NCI-H2029 (cell line): ENCODE measurements around the gene NLRC5.

Experiments used
- DNase-seq: peaks from one replicate; lab custom pipeline; 2025; lab: John Stamatoyannopoulos, UW

The NLRC5 gene

DNA sequence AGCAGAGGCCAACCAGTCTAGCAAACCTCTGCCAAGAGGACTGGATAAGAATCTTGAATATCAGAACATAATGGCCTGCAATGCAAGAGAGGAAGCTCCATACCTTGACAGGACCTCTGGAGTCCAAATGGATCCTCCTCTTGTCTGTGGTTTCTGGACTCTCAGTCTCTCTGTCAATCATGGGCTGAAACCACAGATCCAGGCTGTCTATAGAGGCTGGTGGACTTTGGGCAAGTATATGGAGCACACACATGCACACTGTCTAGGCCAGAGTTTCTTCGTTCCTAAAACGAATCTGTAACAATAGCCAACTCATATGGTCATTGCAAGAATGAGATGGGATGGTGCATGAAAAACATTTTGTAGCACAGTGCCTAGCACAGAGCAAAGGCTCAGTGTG lies 37.7 kb downstream of the NLRC5 start:
- no peak for DNase-seq

DNA sequence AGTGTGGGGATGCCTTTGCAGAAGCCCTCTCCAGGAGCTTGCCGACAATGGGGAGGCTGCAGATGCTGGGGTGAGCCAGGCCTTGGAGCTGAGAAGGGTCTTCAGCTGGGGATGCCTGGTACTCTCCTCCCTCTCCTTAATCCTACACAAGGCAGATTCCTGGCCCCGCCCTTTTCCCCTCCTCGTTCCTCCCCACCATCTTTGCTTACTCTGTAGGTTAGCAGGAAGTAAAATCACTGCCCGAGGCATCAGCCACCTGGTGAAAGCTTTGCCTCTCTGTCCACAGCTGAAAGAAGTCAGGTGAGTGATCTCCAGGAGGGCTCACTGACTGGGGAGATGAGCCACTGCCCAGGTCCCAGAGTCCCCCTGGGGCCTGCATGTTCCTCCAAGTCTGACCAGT lies 38.7 kb downstream of the NLRC5 start:
- DNase-seq = no peak

DNA sequence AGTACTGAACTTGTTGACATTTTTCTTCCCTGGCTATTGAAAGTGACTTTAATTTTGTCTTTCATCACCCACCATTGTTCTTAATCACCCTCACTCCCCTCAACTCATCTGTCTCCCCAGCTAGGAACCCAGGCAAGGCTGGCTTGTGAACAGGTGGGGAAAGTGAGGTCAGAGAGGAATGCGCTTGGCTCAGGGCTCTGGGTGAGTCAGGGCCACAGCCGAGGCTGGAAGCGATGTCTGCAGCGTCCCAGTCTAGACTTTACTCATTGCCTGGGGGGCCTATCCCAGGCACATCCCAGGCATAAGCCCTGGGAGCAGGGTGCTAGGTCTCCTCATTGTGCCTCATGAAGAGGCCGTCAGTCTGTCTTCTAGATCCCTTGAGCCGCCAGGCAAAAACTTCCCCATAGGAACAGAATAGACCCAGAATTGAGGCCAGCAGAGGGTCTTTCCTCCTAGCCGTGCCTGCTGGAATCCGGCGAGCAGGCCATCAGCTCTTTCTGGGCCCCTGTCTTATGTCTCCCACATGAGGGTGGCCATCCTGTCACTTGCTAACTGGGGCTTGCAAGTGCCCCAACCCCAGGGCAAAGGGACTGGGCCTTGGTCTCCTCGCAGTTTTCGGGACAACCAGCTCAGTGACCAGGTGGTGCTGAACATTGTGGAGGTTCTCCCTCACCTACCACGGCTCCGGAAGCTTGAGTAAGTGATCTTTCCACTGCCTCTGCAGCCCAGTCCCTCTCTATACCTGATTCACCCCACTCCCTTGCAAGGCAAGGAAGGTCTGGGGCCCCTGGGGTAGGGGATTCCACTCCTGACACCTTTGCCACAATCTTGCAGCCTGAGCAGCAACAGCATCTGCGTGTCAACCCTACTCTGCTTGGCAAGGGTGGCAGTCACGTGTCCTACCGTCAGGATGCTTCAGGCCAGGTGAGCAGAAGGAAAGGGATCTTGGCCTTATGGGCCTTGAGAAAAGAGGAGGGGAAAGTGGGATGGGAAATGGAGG lies 40.1 kb downstream of the NLRC5 start:
- no peak for DNase-seq

DNA sequence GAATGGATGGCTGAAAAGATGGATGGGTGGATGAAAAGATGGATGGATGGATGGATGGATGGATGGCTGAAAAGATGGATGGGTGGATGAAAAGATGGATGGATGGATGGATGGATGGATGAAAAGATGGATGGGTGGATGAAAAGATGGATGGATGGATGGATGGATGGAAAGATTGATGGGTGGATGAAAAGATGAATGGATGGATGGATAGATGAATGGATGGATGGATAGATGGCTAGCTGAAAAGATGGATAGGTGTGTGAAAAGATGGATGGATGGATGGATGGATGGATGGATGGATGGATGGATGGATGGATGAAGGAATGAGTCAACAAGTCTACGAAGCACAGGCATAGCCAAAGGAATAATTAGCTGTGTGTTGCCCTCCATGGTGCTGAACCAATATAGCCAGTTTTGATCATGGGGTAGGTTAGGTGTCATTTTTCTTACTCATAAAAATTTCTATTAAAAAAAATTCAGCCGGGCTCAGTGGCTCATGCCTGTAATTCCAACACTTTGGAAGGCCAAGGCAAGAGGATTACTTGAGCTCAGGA lies 41.1 kb downstream of the NLRC5 start:
- no peak for DNase-seq

DNA sequence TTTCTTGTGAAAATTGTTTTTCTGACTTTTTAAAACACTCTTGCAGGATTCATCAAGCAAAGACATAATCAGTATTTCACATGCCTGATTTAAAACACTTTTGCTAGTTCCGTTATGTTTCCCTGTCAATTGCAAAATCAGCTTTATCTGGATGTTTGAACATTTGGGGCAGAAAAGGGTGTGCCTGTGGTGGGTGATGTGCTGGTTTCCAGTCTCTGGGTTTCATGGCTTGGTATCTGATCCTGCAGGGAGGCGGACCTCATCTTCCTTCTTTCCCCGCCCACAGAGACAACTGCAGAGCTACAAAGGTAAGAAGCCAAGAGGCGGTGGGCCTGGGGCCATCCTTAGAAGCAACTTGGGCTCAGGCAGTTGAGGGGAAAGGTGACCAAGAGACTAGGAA lies 41.8 kb downstream of the NLRC5 start:
- no peak for DNase-seq

DNA sequence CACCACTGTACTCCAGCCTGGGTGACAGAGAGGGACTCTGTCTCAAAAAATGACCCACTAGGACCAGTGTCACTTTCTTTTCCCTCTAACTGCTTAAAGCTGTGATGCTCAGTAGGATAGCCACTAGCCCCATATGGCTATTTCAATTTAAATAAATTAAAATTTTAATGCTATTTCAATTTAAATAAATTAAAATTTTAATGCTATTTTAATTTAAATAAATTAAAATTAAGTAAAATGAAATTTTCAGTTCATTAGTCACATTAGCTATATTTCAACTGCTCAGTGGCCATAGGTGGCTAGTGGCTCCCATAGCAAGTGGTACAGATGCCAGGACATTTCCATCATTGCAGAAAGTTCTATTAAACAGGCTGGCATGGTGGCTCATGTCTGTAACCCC lies 43.0 kb downstream of the NLRC5 start:
- DNase-seq = no peak

DNA sequence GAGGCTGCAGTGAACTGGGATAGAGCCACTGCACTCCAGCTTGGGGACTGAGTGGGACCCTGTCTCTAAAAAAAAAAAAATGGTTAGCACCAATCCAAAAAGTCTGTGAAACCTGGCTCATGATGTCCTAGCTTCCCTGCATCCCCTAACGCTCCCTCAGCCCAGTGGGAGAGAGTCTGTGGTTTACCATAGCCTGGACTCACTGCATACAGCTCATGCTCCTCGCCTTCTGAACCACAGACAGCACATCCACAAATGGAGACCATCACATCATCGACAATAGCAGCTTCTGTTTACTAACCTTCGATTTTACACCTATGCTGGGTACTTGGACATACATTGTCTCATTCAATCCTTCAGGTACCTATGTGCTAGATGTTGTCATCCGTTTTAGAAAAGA lies 43.6 kb downstream of the NLRC5 start:
- DNase-seq = no peak

DNA sequence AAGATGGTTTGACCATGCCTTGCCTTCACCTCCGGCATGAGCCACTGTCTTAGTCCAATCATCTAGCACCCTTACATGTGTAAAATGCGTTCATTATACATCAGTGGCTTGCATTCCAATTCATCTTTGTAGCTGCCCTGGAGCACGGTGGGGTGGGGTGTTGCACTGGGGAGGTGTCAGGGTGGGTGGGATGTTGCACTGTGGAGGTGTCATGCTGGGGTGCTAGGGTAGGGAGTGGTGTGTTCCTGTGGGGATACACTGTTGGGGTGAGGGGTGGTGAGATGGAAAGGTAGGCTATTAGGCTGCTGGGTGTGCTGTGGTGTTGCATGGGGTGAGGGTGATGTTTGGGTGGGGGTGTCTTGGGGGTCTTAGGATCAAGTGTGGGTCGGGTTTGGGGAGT lies 47.0 kb downstream of the NLRC5 start:
- no peak for DNase-seq

DNA sequence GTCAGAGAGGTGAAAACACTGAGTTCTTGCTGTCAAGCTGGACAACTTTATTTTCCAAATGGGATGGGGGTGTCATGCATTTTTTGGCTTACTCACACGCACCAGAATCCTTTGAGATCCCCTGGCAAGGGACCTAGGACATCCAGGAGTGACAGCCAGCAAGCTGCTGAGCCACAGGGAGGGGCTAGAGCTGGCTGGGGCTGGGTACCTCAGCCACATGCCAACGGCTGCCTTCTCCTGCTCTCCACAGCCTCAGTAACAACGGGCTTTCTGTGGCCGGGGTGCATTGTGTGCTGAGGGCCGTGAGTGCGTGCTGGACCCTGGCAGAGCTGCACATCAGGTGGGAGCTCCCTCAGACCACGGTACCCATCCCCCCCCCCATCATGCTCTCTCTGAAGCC lies 47.6 kb downstream of the NLRC5 start:
- no peak for DNase-seq

DNA sequence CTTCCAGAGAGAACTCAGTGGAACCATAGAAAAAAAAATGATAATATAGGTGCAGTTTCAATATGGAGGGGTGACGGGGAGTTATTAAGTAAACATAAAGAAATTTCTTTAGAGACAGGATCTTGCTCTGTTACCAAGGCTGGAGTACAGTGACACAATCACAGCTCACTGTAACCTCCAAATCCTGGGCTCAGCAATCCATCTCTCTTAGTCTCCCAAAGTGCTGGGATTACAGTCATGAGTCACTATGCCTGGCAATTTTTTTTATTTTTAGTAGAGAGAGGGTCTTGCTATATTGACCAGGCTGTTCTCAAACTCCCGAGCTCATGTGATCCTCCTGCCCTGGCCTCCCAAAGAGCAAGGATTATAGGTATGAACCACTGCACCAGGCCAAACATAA lies 48.8 kb downstream of the NLRC5 start:
- DNase-seq = no peak

DNA sequence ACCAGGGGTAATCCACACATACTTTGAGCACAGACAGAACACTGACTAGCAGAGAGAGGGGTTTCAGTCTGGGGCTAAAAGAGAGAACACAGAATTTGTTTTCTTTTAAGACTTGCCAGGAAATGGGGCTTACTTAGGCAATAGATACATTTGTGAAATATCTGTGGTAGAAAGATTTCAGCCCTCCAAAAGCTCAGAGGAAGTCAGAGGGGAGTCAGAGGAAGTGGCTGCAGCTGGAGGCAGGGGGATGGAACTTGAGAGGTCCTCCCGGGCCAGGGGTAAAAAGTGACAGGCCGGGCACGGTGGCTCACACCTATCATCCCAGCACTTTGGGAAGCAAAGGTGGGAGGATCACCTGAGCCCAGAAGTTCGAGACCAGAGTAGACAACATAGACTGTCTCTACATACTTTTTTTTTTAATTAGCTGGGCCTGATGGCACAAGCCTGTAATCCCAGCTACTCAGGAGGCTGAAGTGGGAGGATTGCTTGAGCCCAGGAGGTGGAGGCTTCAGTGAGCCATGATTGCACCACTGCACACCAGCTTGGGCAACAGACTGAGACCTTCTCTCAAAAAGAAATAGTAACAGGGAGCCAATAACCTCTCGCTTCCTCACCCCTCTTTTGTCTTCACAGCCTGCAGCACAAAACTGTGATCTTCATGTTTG lies 49.9 kb downstream of the NLRC5 start:
- DNase-seq = no peak

DNA sequence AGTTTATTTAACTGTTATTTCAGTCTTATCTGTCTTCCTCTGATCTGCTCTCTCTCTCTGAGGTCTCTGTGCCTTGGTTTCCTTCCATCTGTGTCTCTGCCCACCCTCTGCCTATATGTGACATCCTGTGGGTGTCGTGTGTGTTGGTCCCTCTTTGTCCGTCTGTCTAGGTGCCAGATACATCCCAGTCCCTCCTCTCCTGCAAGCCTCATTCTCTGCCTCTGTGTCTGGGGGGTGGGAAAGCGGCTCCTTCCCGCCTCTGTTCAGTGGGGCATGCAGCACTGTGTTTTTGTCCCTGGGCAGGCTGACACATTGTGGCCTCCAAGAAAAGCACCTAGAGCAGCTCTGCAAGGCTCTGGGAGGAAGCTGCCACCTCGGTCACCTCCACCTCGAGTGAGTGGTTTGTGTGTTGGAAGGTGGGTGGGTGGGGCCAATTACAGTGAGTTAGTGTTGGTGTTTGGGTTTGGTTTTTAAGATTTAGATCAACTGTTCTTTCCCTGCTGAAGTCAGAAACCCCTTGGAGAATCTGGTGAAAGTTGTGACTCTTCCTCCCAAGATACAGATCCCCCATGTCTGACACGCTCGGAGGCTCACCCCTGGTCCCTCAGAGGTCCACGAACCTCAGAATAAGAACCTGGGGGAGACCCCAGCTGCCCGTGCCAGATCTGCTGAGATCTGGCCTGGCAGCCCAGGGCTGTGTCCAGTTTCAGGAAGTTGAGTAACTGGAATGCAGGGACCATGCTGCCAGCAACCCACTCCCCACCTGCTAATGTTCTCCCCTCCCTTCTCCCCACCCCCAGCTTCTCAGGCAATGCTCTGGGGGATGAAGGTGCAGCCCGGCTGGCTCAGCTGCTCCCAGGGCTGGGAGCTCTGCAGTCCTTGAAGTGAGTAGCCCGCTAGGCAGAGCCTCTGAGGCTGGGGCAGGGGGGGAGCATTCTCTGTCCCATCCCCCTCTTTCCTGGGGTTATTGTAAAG lies 52.1 kb downstream of the NLRC5 start:
- no peak for DNase-seq

DNA sequence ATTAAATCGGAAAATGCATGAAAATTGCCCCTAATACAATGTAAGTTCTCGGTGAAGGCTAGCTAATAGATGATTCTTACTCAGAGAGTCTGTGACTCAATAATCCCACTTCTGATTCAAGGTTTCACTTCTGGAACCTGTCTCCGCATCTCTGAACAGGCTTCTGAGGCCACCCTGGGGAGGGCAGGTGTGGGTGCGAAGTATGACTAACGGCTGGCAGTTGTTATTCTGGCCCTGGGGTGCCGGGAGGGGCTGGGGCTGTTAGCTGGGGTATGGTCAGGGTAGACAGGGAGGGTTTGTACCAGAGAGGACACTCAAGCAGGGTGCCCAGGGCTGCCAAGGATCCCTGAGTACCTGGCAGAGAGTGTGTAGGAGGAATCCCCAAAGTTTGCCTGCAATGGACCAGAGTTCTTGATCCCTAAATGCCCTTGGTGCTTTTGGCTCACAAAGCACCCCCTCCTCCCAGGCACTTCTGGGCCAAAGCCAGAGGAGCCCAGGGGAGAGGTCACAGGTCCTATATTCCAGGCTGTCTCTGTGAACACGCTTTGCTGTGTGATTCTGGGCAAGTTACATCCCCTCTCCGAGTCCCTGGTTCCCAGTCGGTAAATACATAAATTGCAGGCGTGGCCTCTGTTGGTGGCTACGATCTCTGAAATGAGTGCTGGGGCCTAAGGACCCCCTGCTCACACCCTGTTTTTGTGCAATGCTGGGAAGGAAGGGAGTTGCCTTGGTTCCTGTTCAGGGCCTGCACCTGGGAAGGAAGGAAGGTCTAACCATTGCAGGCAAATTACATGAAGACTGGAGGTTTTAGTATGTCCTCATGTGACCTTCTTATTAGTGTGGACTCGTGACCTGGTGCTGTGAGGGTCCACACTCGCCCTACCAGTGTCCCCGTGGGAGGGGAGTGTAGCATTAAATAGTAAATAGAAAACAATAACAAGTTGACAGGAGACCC lies 53.1 kb downstream of the NLRC5 start:
- DNase-seq = no peak

DNA sequence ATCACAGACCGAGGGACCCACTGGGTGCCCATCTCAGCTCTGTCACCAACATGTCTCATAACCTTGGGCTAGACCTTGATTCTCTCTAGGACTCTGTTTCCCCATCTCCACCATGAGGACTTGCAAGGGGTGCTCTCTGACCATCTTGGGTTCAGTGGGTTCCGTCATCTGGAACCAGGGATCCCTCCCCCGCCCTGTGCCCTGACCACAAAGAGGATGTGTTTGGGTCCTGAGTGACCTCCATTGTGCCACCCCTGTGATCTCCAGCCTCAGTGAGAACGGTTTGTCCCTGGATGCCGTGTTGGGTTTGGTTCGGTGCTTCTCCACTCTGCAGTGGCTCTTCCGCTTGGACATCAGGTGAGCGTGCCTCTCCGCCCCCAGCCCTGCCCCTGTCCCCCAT lies 53.9 kb downstream of the NLRC5 start:
- DNase-seq = no peak

DNA sequence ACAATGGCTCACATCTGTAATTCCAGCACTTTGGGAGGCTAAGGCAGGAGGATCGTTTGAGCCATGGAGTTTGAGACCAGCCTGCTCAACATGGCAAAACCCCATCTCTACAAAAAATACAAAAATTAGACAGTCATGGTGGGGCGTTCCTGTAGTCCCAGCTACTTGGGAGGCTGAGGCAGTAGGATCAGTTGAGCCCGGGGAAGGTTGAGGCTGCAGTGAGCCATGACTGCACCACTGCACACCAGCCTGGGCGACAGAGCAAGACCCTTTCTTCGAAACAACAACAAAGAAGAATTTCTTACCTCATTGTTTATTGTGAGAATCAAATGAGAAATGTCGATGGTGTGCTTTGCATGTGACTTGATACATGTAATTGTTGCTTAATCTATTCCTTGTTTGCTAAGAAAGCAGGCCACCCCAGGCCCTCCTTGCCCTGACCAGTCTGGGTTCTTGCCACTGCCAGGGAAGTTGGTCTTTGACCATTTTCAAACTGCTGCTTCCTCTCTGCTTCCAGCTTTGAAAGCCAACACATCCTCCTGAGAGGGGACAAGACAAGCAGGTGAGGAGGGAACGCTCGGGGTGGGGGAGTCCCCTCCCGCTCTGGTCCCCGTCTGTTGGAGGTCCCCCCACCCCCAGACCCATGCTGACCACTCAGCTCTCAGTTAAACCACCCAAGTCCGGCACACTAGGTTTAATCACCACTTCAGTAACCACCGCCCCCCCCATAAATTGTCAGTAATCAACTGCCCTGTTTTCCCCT lies 55.8 kb downstream of the NLRC5 start:
- DNase-seq = no peak

DNA sequence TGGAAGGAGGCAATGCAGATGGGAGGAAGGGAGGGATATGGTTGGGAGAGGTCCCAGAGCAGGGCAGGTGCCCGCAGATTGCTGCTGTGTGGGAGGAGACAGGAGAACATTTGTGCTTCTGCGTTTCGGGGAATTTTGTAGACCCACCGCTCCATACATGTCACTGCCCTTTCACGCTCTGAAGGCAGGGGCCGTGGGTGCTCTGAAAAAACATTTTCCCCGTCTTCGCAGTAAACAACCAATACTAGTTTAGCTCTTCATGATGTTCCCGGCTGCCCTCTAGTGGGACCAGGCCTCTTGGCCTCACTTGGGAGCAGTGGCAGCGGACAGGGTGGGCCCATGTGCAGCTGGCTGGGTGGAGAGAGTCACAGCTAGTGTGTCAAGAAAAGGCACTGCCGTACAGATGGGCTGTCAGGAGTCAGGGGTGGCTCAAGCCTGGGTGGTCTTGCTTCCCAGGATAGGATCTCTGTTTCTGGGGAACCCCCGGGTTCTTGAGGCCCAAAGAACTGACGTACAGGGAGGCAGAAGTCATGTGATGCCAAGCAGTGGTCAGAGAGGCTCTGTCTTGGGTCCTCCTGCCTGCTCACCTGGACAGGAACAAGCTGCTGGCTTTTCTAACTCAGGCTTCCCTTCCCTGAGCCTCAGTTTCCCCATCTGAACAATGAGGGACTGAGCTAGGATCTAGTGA lies 56.5 kb downstream of the NLRC5 start:
- DNase-seq = no peak

DNA sequence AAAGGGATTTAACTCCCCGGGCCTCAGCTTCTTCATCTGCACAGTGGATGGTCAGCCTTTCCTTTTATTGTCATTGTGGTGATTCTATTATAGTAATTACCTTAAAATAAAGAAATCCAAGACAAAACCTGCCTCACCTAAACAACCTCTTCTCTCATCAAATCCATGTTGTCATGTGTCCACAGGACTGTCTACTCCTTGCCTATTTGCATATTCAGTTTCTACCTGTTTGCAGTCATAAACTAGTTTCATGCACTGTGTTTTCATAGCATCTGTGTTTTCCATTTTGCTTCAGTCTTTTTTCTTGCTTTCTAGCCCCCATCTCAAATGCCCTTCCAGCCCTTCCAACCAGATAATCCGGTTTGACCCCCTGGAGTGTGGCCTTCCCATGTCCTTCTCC lies 58.7 kb downstream of the NLRC5 start:
- DNase-seq = no peak

DNA sequence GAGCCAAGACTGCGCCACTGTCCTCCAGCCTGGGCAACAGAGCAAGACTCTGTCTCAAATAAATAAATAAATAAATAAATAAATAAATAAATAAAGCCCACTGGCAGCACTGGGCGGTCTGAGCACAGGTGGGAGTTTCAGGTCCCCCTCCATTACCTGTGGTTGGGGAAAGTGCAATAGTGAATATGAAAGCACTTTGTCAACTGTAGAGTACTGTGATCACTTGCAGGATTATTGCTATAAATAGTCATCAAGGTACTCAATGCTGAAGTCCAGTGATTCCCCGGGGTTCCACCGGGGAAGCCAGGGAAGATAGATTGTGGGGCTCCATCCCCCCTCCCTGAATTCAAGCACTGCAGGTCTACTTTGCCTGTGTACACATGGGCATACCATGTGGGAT lies 60.3 kb downstream of the NLRC5 start:
- DNase-seq = no peak

DNA sequence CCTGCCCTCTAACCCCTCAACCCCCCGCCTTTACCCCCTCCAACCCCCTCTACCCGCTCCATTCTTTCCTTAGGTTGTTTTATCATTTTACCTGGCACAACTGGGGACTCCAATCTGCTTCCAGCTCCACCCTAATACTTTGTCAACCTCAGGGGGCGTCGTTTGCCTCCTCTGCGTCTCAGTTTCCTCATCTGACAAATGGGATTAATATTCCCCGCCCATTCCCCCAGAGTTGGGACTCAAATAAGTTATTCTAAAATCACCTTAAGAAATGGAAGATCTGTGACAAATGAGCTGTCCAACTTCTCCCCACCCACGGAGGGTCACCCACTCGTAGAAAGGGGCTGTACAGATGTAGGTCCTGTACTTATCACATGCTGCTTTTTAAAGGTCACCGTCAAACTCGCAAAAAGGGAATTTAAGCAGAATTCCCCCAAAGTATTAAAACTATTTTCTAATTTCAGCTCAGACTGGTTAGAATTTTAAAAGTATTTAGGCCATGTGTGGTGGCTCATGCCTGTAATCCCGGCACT lies 62.4 kb downstream of the NLRC5 start:
- DNase-seq = no peak
